Fibroblast of the aortic adventitia (primary cell): ENCODE measurements around the gene AVPR2. TPM values are rescaled to one million over a fixed set of nuclear protein-coding genes. Genes with fewer than 3 reads are reported as not detected.
A peak's percentile ranks its signal among the peaks of the same experiment; 100 is the strongest.

Experiments used
- DNase-seq: peaks from one replicate; pipeline ENCODE4 v3.0.0-alpha.2; 2010; ENCODE audit warnings: low read depth
- H3K4me3 ChIP-seq: 2 replicates; pipeline ENCODE4 v1.5.1; 2011; ENCODE audit warnings: low read depth, mild to moderate bottlenecking, control low read depth, low read length, moderate library complexity
- total RNA-seq: library from RNA; depleted of rRNA; stranded (reverse); fragments of >200 nt; gene quantifications from 2 replicates; pipeline ENCODE4 v1.2.3, GENCODE V29; 2012; ENCODE audit warnings: low replicate concordance
- TF ChIP-seq, protein P1 (sequence below): IDR thresholded peaks from 2 replicates; pipeline ENCODE4 v1.5.1; 2011; ENCODE audit warnings: mild to moderate bottlenecking, low read length, control low read depth, inconsistent platforms; ENCODE audit not compliant: insufficient read depth

Gene AVPR2
- total RNA-seq, 1 donor, result not detected

DNA sequence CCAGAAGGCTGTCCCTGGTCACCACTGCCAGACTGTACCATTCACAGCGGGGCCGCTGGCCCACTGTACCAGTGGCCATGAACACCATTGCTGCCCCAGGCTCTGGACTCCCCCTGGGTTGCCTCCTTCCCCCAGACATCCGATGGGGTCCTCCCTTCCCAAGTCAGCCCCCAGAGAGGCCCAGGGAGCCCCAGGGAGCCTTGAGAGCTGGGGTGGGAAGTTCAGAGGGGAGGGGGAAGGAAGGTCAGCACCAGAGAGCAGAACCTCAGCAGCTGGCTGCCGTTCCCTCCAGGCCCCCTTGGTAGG, 22.0 kb downstream of the AVPR2 start:
- TF ChIP-seq, protein P1, sequence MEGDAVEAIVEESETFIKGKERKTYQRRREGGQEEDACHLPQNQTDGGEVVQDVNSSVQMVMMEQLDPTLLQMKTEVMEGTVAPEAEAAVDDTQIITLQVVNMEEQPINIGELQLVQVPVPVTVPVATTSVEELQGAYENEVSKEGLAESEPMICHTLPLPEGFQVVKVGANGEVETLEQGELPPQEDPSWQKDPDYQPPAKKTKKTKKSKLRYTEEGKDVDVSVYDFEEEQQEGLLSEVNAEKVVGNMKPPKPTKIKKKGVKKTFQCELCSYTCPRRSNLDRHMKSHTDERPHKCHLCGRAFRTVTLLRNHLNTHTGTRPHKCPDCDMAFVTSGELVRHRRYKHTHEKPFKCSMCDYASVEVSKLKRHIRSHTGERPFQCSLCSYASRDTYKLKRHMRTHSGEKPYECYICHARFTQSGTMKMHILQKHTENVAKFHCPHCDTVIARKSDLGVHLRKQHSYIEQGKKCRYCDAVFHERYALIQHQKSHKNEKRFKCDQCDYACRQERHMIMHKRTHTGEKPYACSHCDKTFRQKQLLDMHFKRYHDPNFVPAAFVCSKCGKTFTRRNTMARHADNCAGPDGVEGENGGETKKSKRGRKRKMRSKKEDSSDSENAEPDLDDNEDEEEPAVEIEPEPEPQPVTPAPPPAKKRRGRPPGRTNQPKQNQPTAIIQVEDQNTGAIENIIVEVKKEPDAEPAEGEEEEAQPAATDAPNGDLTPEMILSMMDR, result no peak
- no peak for DNase-seq
- no peak overlapping the region for H3K4me3 ChIP-seq

GRCh38 chrX:153926858-153927671, 22.6 kb downstream of the AVPR2 start:
- TF ChIP-seq, protein P1, result no peak
- H3K4me3 ChIP-seq, result peak overlapping the region; percentile 71
- peak; percentile 16 for DNase-seq

GRCh38 chrX:153927672-153927921, 23.1 kb downstream of the AVPR2 start:
- TF ChIP-seq, protein P1, result no peak
- H3K4me3 ChIP-seq, result peak overlapping the region; percentile 71
- no peak for DNase-seq

DNA sequence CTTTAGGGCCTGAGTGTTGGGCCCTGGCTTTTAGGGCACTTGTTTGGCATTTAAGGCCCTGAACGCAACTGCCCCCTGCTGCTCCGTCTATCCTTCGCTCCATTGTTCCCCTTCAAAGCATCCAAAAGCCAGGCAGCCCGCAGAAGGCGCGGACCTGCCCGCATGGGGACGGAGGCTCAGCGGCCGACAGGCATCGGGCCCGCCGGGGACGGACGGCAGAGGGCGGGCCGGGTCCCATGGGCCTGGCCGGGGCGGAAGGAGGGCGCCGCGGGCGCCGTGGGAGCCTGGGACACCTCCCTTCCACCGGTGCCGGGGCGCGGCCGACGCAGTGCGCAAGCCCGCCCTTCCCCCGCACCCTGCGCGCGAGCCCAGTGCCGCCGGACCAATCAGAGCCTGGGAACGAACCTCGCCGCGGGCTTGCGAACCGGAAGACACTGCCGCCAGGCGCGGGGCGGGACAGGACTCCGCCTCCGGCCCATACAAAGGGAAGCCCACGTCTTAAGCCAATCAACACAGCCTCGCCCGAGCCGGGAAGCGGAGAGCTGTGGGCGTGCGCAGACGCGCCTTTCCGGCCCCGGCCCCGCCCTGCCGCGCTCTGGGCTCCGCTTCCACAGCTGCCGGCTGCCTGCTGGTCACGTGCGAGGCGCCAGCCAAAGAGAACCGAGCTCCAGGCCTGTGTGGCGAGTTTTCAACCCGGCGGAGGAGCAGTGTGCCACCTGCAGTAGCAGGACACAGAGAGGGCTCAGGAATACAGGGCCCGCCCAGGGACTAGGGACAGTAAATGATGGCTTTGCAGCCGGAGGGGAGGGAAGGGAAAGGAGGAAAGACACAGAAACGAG, 23.7 kb downstream of the AVPR2 start:
- TF ChIP-seq, protein P1, result peak; percentile 33
- H3K4me3 ChIP-seq, result peak overlapping the region; percentile 71
- DNase-seq, result peak; percentile 97

DNA sequence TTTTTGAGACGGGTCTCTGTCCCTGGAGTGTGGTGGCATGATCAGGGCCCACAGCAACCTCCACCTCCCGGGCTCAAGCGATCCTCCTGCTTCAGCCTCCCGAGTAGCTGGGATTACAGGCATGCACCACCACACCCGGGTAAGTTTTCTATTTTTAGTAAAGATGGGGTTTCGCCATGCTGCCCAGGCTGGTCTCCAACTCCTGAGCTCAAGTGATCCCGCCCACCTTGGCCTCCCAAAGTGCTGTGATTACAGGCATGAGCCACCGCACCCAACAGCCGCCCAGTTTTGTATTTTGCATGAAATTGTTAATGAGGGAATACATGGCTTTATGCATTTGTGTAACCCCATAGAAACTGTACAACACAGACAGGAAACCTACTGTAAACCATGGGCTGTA, 24.4 kb downstream of the AVPR2 start:
- DNase-seq, result no peak
- TF ChIP-seq, protein P1, result no peak
- no peak overlapping the region for H3K4me3 ChIP-seq

- no peak for DNase-seq
- TF ChIP-seq, protein P1, result no peak
- no peak overlapping the region for H3K4me3 ChIP-seq
Observed at GRCh38 chrX:153929576-153929975, 25.1 kb downstream of the AVPR2 start.
